Hematopoietic multipotent progenitor cell treated with erythropoietin and hydrocortisone succinate and interleukin-3 and kit ligand, for 6 days (in vitro differentiated cells): ENCODE data around the gene SCNN1A.

Source experiments
- DNase-seq: peaks from one replicate; pipeline ENCODE4 v3.0.0-alpha.2; 2015

The SCNN1A gene

DNA sequence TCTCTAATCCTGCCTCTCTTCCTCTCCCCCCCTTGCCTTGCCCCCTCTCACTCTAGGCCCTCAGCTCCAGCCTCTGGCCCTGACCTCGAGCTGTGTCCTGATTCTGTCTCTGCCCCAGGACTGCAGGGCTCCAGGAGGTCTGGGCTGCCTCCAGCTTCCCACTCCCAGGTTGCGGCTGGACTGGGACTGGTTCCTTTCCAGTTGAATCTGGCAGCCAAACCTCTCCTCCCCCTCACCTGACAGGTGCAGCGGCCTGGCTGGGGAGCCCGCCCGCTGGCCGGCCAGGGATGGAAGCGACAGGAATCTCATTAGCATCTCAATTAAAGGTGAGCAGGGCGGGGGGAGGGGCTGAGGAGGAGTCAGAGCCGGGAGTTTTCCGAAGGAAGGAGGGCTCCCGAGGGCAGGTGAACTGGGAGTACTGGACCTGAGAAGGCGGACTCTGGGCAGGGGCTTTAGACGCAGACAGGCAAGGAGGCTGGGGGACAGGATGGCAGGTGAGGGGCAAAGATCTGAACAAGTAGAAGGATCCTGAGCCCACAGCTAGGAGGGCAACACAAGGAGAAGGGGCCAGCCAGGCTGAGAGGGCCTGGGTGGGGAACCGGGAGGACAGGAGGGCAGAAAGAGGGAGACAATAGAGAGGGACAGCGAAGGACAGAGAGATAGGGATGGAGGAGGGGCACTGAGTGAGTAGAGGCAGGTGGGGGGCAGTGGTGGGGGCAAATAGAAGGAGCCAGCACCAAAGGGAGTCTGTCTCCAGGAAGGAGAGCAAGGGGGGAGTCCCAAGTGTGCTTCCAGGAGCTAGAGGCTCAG, at the start of gene SCNN1A:
Gene SCNN1A (minus strand): TSS at position 295 of the 810 bp plus-strand sequence. CDS start 780 bp downstream, outside the sequence.
- DNase-seq, result no peak

DNA sequence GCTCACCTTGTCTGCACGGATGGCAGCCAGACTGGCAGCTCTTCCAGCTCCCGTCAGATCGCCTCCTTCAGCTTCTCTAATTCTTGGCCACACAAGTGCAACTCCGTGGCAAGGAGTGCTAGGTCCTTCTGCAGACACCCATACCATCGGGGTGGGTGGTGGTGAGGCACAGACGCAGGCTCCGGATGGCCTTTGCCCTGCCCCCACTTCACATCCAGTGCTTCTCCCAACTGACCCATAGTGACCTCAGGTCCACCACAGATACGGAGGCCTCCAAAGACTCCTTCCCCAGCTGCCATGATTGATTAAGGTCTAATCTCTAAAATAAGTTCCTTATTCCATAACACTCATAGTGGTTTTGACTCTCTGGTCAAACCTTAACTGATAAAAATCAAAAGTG, 49.5 kb upstream of the SCNN1A start:
- peak; percentile 63 for DNase-seq

DNA sequence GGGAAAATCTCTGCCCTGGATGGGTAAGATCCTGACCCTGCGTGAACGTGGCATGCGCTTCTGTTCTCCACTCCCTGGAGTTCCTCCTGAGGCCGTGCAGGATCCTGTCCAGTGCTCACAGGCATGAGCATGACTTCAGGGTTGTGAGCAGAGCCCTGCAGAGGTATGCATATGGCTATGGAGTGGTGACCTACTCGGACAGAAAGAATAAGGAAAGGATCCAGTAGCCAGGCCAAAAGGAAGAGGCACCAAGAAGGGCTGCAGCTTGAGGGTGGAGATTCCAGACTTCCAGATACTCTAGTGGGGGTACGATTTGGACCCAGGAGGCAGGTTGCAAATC, 48.6 kb upstream of the SCNN1A start:
- no peak for DNase-seq

DNA sequence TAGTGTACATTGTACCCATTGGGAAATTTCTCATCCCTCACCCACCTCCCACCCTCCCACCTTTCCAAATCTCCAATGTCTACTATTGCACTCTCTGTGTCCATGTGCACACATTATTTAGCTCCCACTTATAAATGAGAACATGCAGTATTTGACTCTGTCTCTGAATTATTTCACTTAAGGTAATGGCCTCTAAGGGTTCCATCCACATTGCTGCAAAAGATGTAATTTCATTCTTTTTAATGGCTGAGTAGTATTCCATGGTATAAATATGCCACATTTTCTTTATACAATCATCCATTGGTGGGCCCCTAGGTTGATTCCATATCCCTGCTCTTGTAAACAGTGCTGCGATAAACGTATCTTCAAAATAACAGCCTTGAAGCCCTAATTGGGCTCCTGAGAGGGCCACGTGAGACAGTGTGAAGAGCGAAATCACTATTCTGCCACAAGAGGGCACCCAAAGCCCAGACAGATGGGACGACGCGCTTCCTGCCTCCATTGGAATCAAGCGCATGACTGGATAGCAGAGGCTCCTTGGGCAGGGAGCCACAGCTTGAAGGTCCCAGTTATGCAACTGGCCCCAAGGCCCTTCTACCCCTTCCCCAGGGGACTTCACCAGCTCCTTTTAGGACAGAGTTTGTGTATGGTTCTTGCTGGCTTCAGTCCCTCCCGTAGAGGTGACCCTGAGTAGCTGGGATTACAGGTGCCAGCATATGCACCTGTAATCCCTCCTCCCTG, 48.1 kb upstream of the SCNN1A start:
- peak; percentile 98 for DNase-seq

DNA sequence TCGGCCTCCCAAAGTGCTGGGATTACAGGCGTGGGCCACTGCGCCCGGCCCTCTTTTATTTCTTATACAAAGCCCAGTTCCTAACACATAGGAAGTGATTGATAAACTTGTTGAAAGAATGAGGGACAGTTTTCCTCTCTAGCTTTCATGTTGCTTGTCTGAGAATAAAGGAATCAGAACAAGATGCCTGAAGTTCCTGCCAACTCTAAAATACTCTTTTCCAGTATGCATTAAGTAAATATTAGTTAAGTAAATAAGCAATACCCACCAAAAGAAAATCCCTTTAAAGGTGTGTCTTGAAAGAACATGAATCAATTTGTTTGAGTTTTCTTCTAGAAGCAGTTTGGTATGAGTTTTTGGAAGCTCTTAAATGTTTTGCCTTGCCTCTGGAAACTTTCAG, 45.0 kb upstream of the SCNN1A start:
- DNase-seq, result no peak

DNA sequence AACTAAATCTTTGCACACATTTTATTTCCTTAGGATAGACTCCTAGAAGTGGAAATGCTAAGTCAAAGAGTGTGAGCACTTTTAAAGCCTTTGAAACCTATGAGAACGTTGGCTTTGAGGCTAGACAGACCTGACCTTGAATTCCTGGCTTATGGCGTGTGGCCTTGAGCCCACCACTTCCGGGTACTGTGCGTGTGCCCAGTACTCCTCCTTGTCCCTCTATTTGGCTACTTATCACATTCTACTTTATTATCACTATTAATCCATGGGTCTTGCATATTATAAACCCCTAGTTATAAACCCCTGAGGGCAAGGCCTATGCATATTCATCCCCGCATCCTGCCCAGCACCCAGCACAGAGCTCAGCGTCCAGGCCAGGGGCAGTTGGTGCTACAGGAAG, 43.4 kb upstream of the SCNN1A start:
- no peak for DNase-seq

DNA sequence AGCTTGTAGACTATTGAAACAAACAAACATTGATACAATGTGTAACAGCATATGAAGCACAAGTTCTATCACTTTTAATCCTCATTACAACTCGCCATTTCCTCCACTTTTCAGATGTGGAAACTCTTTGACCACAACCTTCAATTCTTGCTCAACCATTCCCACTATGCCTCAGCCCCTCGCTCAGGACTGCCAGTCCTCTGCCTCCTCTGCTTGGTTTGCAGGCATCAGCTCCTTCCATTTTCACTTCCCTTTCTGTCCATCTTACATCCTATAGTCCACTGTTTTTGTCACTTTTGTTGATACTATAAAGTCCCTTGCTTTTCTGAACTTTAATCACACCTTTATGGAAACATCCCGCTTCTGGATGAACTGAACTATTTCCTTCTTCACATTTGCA, 41.2 kb upstream of the SCNN1A start:
- DNase-seq, result peak; percentile 48

DNA sequence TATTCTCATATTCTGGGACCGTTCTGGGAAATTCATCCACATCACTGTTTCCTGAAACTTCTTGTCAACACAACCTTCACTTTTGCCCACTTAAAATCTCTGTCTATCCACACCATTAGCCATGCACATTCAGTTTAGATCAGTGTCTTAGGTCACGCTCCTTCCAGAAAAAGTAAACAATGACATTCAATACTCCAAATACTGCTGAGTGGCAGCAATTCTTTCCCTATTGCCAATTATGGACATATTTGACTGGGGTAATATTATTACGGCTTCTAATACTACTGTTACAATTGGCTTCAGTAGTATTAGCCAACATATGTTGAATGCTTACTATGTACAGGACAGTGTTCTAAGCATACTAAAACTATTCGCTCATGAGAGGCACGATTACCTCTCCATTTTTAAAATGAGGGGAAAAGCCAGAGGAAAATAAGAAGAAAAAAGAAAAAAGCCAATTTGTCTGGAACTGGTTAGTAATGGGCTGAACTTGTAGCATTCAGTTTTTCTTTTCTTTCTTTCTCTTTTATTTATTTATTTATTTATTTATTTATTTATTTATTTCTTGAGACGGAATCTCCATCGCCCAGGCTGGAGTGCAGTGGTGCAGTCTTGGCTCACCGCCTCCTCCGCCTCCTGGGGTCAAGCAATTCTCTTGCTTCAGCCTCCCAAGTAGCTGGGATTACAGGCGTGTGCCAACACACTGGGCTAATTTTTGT, 32.0 kb upstream of the SCNN1A start:
- DNase-seq, result no peak

DNA sequence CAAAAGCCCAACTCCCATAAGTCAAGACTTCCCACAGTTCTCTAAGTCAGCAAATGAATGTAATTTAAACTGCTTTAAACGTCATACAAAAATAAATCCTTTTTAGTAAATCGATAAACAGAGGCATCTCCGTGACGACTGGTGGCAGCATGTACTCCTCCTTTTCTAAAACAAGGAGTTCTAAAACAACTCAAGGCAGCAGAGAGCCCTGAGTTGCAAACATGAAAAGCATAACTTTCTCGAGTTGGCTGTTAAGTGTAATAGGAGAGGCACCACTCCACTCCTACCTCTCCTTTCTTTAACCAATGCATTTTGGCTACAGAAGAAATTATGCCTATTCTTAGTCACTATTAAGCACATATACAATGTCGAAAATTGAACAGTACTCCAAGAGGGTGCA, 30.6 kb upstream of the SCNN1A start:
- DNase-seq, result no peak

DNA sequence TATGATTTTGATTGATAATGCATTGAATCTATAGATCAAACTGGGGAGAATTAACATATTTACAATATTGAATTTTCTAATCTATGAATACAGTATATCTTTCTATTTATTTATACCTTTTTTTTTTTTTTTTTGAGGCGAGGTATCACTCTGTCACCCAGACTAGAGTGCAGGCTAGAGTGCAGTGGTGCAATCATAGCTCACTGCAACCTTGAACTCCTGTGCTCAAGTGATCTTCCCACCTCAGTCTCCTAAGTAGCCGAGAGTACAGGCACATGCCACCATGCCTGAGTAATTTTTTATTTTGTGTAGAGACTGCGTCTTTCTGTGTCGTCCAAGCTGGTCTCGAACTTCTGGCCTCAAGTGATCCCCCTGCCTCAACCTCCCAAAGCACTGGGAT, 29.0 kb upstream of the SCNN1A start:
- DNase-seq, result no peak

DNA sequence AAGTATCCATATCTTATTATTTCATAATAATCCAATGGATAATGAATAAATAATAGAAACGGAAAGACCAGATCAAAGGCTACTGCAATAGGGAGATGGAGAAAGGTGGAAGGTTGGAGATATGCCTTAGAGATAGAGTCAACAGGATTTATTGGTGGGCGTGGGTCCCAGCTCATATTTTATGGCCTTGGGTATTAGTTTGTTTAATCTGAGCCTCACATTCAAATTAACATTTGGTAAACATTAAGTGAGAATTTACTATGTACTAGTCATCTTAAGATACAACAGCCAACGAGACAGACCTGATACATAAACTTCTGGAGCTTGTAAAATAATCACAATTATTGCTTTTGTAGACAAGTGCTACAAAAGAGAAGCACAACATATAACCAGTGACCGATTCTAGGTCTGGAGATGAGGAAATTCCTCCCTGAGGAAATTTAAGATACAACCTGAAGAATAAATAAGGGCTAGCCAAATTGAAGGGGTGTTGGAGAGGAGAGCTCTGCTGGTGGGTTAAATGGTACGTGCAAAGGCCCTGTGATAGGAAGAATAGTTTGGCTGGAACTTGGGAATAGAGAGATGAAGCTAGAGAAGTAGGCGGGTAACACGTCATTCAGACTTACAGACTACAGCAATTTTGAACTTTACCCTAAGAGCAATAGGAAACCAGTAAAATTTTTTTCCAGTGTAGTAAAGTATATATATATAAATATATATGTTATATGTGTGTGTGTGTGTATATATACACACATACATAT, 24.7 kb upstream of the SCNN1A start:
- no peak for DNase-seq

DNA sequence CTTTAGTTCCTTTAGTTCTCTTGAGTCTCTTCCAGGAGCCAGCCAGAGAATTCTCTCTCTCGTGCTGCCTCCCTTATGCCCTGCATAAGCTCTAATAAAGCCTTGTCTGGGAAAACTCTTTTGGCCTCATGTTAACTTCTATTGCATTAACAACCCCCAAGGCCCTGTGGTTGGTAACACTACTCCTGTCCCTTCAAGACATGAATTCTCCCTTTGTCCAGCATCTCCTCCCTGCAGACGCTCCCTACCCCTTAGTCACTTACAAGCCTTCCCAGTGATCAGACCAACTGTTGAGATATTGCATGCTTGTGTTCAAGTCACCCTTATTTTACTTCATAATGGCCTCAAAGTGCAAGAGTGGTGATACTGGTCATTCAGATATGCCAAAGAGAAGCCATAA, 20.7 kb upstream of the SCNN1A start:
- DNase-seq, result no peak

DNA sequence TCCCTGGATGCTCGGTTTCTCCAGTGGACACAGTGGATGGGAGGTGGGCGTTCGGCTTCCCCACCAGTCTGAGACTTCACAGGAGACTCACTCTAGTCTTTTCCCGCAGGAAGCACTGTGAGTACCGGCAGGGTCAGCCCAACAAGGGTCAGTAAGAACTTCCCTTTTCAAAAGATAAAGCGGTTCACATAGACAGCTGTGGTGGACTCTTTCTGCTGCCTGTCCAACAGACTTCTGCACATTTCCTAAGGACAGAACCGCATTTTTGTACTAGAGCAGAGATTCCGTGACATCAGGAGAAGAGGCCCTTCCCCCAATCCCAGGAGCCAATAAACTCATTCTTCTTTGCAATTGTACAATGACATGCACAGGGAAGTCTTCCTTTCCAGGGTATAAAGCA, 19.0 kb upstream of the SCNN1A start:
- no peak for DNase-seq

DNA sequence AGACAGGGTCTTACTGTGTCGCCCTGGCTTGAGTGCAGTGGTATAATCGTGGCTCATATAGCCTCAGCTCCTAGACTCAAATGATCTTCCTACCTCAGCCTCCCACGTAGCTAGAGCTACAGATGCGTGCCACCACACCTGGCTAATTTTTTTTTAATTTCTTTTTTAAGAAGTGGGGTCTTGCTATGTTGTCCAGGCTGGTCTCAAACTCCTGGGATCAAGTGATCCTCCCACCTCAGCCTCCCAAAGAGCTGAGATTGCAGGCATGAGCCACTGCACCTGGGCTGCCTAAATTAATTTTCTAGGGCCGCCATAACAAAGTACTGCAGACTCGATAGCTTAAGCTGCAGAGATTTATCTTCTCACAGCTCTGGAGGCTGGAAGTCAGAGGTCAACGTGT, 17.7 kb upstream of the SCNN1A start:
- no peak for DNase-seq

DNA sequence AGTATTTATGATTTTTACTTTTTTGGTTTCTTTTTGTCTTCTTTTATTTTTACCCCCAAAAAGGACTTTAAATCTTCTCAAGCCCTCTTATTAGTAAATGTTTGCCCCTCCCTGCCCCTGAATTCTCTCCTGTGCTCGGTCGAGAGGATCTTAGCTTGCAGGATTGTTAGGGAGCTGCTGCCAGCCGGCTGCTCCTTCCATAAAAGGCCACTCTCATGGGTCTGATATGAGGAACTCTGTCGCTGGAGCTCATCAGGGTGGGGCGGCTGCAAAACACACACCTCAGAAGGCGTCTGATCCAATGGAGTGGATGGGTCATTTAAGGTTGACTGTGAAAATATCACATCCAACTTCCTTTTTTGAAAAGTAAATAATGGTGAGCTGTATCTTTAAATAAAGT, 17.1 kb upstream of the SCNN1A start:
- DNase-seq, result no peak

DNA sequence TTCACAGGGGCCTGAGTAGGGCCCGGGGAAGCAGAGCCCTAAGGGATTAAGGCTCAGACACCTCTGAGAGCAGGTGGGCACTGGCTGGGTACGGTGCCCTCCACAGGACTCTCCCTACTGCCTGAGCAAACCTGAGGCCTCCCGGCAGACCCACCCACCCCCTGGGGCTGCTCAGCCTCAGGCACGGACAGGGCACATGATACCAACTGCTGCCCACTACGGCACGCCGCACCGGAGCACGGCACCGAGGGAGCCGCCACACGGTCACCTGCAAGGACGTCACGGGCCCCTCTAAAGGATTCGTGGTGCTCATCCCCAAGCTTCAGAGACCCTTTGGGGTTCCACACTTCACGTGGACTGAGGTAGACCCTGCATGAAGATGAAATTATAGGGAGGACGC, 15.7 kb upstream of the SCNN1A start:
- DNase-seq, result no peak

DNA sequence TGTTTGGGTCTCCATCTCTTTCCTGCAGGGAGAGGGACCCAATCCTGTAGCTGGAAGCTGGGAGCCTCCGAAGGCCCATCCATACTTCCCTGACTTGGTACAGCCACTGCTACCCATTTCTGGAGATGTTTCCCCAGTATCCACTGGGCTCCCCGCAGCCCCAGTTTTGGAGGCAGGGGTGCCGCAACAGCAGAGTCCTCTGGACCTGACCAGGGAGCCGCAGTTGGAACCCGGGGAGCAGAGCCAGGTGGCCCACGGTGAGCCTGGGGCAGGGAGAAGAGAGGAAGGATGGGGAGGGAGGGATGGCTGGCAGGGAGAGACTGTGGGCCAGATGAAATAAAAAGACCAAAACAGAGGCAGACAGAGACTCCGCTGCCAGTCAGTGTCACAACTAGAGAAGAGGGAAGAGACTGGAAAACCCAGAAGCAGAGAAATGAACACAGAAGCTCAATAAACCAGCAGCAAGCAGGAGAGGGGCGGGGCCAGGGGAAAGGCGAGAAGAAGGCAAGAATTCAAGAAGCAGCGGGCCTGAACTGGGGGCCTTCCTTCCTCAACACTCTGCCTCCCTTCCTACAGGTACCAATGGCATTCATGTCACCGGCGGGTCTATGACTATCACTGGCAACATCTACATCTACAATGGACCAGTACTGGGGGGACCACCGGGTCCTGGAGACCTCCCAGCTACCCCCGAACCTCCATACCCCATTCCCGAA, 14.9 kb upstream of the SCNN1A start:
- DNase-seq, result no peak

DNA sequence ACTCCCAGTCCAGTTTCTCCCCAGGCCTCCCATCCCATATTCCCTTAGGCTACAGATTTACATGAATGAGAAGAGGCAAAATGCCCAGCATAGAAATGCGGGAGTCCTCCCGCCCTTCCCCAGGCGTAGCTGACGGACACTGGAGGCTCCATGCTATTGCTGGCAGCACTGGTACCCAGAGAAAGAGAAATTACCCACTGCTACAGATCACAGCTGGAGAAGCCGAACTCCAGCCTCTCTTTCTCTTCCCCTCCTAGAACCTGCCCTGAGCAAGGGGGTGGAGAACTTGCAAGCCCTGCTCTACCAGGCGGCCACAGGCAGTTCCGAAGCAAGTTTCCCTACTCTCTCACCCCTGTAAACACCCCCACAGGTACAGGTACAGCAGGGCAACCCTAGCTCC, 12.2 kb upstream of the SCNN1A start:
- DNase-seq, result no peak

DNA sequence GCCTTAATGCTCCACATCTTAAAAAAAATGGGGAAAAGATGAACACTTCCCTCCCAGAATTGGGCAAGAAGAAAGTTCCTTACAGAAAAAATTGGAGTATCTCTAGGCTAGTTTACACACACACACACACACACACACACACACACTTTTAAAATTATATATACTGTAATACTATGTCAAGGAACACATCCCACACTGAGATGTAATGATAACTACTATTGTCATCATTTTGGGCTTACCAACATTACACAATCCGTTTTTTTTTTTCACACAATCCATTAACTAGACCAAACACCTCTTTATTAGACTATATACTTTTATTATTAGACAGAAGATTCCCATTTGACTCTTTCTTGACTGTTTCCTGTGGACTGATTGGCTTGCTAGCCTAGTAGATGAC, 11.1 kb upstream of the SCNN1A start:
- DNase-seq, result no peak

DNA sequence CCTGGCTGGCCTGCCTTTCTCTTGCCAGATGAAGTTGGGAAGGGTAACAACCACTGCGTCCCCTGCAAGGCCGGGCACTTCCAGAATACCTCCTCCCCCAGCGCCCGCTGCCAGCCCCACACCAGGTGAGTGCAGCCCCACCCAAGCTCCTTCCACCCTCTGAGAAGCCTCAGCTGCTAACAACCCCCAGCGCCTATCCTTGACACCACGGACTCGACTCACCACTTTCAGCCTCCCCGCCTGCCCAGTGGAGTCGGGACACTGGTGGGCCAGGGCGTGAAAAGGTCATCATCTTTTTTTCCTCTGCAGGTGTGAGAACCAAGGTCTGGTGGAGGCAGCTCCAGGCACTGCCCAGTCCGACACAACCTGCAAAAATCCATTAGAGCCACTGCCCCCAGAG, 10.7 kb upstream of the SCNN1A start:
- no peak for DNase-seq

DNA sequence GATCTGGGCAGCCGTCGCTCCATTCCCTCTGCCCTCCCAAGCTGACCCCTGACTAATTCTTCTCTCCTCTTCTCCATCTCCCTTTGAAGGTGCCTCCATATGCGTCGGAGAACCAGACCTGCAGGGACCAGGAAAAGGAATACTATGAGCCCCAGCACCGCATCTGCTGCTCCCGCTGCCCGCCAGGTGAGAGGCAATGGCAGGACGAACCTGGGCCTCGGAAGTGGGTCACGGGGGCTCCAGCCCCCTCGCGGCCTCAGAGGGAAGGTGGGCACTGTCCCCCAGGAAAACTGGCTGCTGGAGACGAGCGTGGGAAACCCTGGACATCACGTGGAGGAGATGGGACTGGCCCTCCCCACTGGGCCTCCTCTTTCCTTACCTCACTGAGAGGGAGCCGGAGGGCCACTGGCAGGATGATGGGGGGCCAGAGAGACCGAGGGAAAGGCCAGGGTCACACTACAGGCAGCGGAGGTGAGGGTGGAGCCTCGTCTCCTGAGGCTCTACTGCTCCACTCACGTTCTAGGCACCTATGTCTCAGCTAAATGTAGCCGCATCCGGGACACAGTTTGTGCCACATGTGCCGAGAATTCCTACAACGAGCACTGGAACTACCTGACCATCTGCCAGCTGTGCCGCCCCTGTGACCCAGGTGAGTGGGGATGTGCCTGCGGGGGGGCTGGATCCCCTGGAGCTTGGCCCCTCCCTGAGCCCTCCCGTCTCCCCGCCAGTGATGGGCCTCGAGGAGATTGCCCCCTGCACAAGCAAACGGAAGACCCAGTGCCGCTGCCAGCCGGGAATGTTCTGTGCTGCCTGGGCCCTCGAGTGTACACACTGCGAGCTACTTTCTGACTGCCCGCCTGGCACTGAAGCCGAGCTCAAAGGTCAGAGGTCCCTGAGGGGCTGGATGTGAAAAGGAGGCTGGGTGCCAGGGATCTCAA, 9.4 kb upstream of the SCNN1A start:
- no peak for DNase-seq
